GM12878 (cell line): ENCODE data around the gene VEPH1. TPM values are rescaled to one million over a fixed set of nuclear protein-coding genes. Genes with fewer than 3 reads are reported as not detected.
A peak's percentile ranks its signal among the peaks of the same experiment; 100 is the strongest.

Experiments
- ATAC-seq: fragments of 200-7000 bp; cut with Tn5 transposase; 3 replicates; pipeline ENCODE4 v1.9.1; 2020; ENCODE audit warnings: mild to moderate bottlenecking, moderate library complexity
- BruUV-seq: library from RNA; stranded (reverse); fragments of 400-500 nt; replicated peaks from 2 replicates; lab custom pipeline; 2021; lab: Mats Ljungman, UMichigan
- CTCF ChIA-PET: fragments of 300-600 bp; sonication (Branson Sonifier 250); formaldehyde crosslinking; extraction: SDS; loops from one replicate; lab custom pipeline; 2021; ENCODE audit warnings: inconsistent platforms; lab: Yijun Ruan, JAX
- POLR2A ChIA-PET: fragments of 350-600 bp; formaldehyde crosslinking; extraction: SDS; loops from one replicate; lab custom pipeline; 2021; ENCODE audit warnings: inconsistent platforms; lab: Charles Lee
- RAD21 ChIA-PET: fragments of 300-600 bp; sonication (Branson Sonifier 250); formaldehyde crosslinking; loops from one replicate; lab custom pipeline; 2023; ENCODE audit warnings: antibody characterized with exemption; ENCODE audit not compliant: unreplicated experiment; lab: Charles Lee
- SMC1A ChIA-PET: fragments of 300-600 bp; sonication (Branson Sonifier 250); formaldehyde crosslinking; loops from one replicate; lab custom pipeline; 2023; ENCODE audit not compliant: unreplicated experiment, uncharacterized antibody; lab: Charles Lee
- DNase-seq: peaks from one replicate; pipeline ENCODE4 v3.0.0-alpha.2; 2011; ENCODE audit warnings: low read depth, low spot score
- FAIRE-seq: peaks from 3 replicates; lab custom pipeline; 2011; peaks lifted over from hg19 to GRCh38; lab: Jason Lieb, UNC
- H2AFZ ChIP-seq: 2 replicates; pipeline ENCODE4 v1.6.0; 2011; ENCODE audit warnings: low read depth, low read length, control low read depth; ENCODE audit not compliant: control insufficient read depth
- H3K27ac ChIP-seq: 2 replicates; pipeline ENCODE4 v1.5.1; 2011; ENCODE audit warnings: control low read depth; ENCODE audit not compliant: control insufficient read depth, insufficient read depth
- H3K27me3 ChIP-seq, 2 experiments: replicated peaks in 1 of 2; 2 replicates each; pipeline versions ENCODE4 v1.6.0 to v1.6.1; 2011; ENCODE audit warnings: low read length in 1 of 2; ENCODE audit not compliant: control insufficient read depth in 2 of 2, insufficient read depth in 2 of 2
- H3K36me3 ChIP-seq, 2 experiments: 2 replicates each; pipeline ENCODE4 v1.5.1; 2011; ENCODE audit warnings: low read length in 1 of 2; ENCODE audit not compliant: control insufficient read depth in 2 of 2, insufficient read depth in 2 of 2
- H3K4me1 ChIP-seq: 2 replicates; pipeline ENCODE4 v1.6.1; 2011; ENCODE audit warnings: mild to moderate bottlenecking, low read length, moderate library complexity, mixed read lengths; ENCODE audit not compliant: control insufficient read depth, insufficient read depth
- H3K4me2 ChIP-seq: 2 replicates; pipeline ENCODE4 v1.6.0; 2011; ENCODE audit warnings: control low read depth; ENCODE audit not compliant: control insufficient read depth, insufficient read depth
- H3K4me3 ChIP-seq: fragments of 200-600 bp; sonication (generic); 2 replicates; pipeline ENCODE4 v1.5.1; 2016
- H3K79me2 ChIP-seq: 2 replicates; pipeline ENCODE4 v1.6.0; 2011; ENCODE audit warnings: low read length; ENCODE audit not compliant: control insufficient read depth, insufficient read depth
- H3K9ac ChIP-seq: 2 replicates; pipeline ENCODE4 v1.8.0; 2011; ENCODE audit warnings: low read length, control low read depth, mixed read lengths; ENCODE audit not compliant: control insufficient read depth, insufficient read depth
- H3K9me3 ChIP-seq: replicated peaks from 3 replicates; pipeline ENCODE4 v1.5.1; 2011; ENCODE audit warnings: mild to moderate bottlenecking, low read length; ENCODE audit not compliant: control insufficient read depth, insufficient read depth
- H4K20me1 ChIP-seq: 2 replicates; pipeline ENCODE4 v1.6.0; 2011; ENCODE audit not compliant: control insufficient read depth, insufficient read depth
- BMI1 ChIP-seq: fragments of 450-650 bp; IDR thresholded peaks from 2 replicates; pipeline ENCODE4 v1.6.1; 2016; ENCODE audit warnings: mild to moderate bottlenecking, moderate library complexity, borderline replicate concordance
- EGR1 ChIP-seq, 2 experiments: IDR thresholded peaks; 1 replicate in 1 of 2; 2 replicates in 1 of 2; pipeline ENCODE4 v1.6.1; 2011 to 2012; ENCODE audit warnings: low read depth in 2 of 2, low read length in 2 of 2, borderline replicate concordance in 1 of 2, mild to moderate bottlenecking in 1 of 2, moderate library complexity in 1 of 2
- HCFC1 ChIP-seq: fragments of 150-350 bp; IDR thresholded peaks from 2 replicates; pipeline ENCODE4 v1.6.1; 2014; ENCODE audit warnings: low read length
- IRF4 ChIP-seq: IDR thresholded peaks from 2 replicates; pipeline ENCODE4 v1.6.1; 2011; ENCODE audit warnings: low read depth, low read length
- MYC ChIP-seq: IDR thresholded peaks from 2 replicates; pipeline ENCODE4 v1.6.1; 2011; ENCODE audit warnings: mild to moderate bottlenecking, low read length, moderate library complexity, inconsistent platforms; ENCODE audit not compliant: insufficient read depth, insufficient replicate concordance, insufficient read length, severe bottlenecking
- NR2C2 ChIP-seq: IDR thresholded peaks from 2 replicates; pipeline ENCODE4 v1.6.1; 2011; ENCODE audit warnings: borderline replicate concordance, low read depth; ENCODE audit not compliant: control insufficient read depth, insufficient read length
- PAX5 ChIP-seq: IDR thresholded peaks from 2 replicates; pipeline ENCODE4 v1.6.1; 2011; ENCODE audit warnings: low read depth, low read length, borderline replicate concordance
- SIN3A ChIP-seq: IDR thresholded peaks from 2 replicates; pipeline ENCODE4 v1.6.1; 2012; ENCODE audit warnings: low read depth, low read length, improper control_type of control experiment
- ZNF217 ChIP-seq: fragments of 450-650 bp; IDR thresholded peaks from 2 replicates; pipeline ENCODE4 v1.6.1; 2017; ENCODE audit warnings: antibody characterized with exemption, mild to moderate bottlenecking
- ZNF622 ChIP-seq: fragments of 450-650 bp; IDR thresholded peaks from 2 replicates; pipeline ENCODE4 v1.6.1; 2017; ENCODE audit warnings: mild to moderate bottlenecking, inconsistent platforms
- WGBS: methylation state at CpG from one replicate; pipeline ENCODE4 v1.1.6; 2016; ENCODE audit warnings: low lambda C conversion rate; ENCODE audit not compliant: insufficient replicate concordance, insufficient coverage; ENCODE audit errors: missing lambda C conversion rate; 5-methylcytosine and 5-hydroxymethylcytosine counted together
- in situ Hi-C: fragments of 300-500 bp; cut with MboI; formaldehyde crosslinking; loops from 9 replicates; pipeline ENCODE4 v1.14.3; 2018; ENCODE audit warnings: mixed read lengths
- intact Hi-C: fragments of 100-400 bp; cut with micrococcal nuclease; formaldehyde crosslinking; loops from one replicate; pipeline ENCODE4 v1.14.2; 2022; ENCODE audit not compliant: unreplicated experiment
- polyA plus RNA-seq, 11 experiments: library from polyadenylated mRNA; depleted of rRNA in 4 of 11; unstranded in 6 of 11; stranded (reverse) in 5 of 11; fragments of >200 nt; fragmentation: Nextera tagmentation in 4 of 11; fragmentation: Illumina TruSeq in 1 of 11; extraction: Ambion mirVana in 4 of 11; extraction: Trizol in 1 of 11; gene quantifications; 1 replicate in 1 of 11; 2 replicates in 10 of 11; pipeline versions ENCODE4 v1.2.1 to v1.2.3, GENCODE V29; 2011 to 2016; ENCODE audit warnings: inconsistent platforms in 2 of 11, missing spikeins in 2 of 11, low read depth in 1 of 11
- total RNA-seq, 4 experiments: library from RNA; depleted of rRNA in 3 of 4; stranded (reverse); fragments of >200 nt in 3 of 4; fragmentation: Illumina TruSeq in 1 of 4; extraction: Trizol in 1 of 4; gene quantifications; 2 replicates each; pipeline versions ENCODE4 v1.2.1 to v1.2.3, GENCODE V29; 2013 to 2021
- TF ChIP-seq, protein P1 (sequence below): IDR thresholded peaks from 2 replicates; pipeline ENCODE4 v1.6.1; 2011; ENCODE audit warnings: borderline replicate concordance, low read depth, mild to moderate bottlenecking, moderate library complexity, low read length; ENCODE audit not compliant: insufficient read depth, poor library complexity, severe bottlenecking
- TF ChIP-seq, protein P2 (sequence below): fragments of 450-650 bp; IDR thresholded peaks from 2 replicates; pipeline ENCODE4 v1.6.1; 2016; ENCODE audit warnings: mild to moderate bottlenecking
- TF ChIP-seq, protein P3 (sequence below): IDR thresholded peaks from 2 replicates; pipeline ENCODE4 v1.6.1; 2012; ENCODE audit warnings: low read depth, low read length, improper control_type of control experiment
- TF ChIP-seq, protein P4 (sequence below): IDR thresholded peaks from 2 replicates; pipeline ENCODE4 v1.6.1; 2012; ENCODE audit warnings: low read depth, low read length, improper control_type of control experiment

VEPH1 gene
- total and polyA plus RNA-seq, 10 of the 15 experiments (the other 5 are each of a cell fraction or from before 2014, with no cell fraction given) = 0.04 to 0.26 (median 0.17) TPM; not detected in 7

DNA sequence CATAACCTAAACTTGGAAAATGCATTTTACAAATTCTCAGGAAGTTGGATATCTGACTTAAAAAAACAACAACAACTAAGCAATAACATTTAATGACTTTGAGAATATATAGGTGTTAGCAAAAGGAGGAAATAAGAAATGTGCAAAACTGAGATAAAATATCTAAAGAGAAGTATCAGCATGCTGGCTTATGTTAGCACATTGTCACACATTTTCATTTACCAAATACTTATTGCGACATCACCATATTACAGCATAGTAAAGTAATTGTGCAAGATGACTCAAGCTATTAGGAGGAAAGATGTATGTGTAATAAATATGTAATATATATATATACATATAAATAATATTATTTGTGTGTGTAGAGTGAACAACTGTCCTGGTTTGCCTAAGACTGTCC, 57.4 kb downstream of the VEPH1 start:
- intact Hi-C loops (no loop called here), in situ Hi-C loops (no loop called here)
- H3K4me3 ChIP-seq = no peak overlapping the region
- H3K9ac ChIP-seq = no peak overlapping the region
- no peak for FAIRE-seq
- no peaks in the 10 kb centered on the region for H4K20me1 ChIP-seq
- ChIA-PET CTCF (no interaction called here), POLR2A (no interaction called here), SMC1A (no interaction called here), RAD21 (no interaction called here)
- TF ChIP-seq MYC = no peak
- TF ChIP-seq, protein P1, sequence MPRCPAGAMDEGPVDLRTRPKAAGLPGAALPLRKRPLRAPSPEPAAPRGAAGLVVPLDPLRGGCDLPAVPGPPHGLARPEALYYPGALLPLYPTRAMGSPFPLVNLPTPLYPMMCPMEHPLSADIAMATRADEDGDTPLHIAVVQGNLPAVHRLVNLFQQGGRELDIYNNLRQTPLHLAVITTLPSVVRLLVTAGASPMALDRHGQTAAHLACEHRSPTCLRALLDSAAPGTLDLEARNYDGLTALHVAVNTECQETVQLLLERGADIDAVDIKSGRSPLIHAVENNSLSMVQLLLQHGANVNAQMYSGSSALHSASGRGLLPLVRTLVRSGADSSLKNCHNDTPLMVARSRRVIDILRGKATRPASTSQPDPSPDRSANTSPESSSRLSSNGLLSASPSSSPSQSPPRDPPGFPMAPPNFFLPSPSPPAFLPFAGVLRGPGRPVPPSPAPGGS = peak; percentile 57
- H2AFZ ChIP-seq = no peak overlapping the region
- DNase-seq = no peak
- H3K27me3 ChIP-seq = no peaks in the 10 kb centered on the region
- no peaks in the 10 kb centered on the region for H3K9me3 ChIP-seq
- no peaks in the 10 kb centered on the region for H3K4me1 ChIP-seq
- BruUV-seq = no TSS peak
- no peak overlapping the region for H3K27ac ChIP-seq
- no peaks in the 10 kb centered on the region for H3K79me2 ChIP-seq
- no peak overlapping the region for H3K4me2 ChIP-seq
- ATAC-seq = no peak
- 92% methylated on average over 1 of the region's 1 CpG for WGBS
- no peaks in the 10 kb centered on the region for H3K36me3 ChIP-seq

DNA sequence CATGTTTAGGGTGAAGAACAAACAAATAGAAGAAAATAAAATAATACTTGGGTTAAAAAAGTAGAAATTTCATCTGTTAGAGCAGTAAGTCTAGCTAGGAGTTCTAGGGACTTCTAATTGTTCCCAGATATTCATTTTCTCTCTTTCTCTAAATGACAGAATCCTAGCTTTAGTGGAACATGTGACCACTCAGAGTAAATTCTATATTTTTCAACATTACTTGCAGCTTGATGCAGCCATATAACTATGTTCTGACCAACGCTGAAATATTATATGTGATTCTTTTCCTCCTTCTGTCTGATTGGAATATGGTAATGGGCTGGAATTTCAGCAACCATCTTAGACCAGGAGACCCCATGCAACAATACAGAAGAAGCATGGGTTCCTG, 58.4 kb downstream of the VEPH1 start:
- Histone ChIP-seq H3K27me3 (no peaks in the 10 kb centered on the region), H3K9me3 (no peaks in the 10 kb centered on the region), H3K79me2 (no peaks in the 10 kb centered on the region), H3K4me3 (no peak overlapping the region), H3K4me2 (no peak overlapping the region), H3K36me3 (no peaks in the 10 kb centered on the region), H3K27ac (no peak overlapping the region), H2AFZ (no peak overlapping the region), H4K20me1 (no peaks in the 10 kb centered on the region), H3K9ac (no peak overlapping the region), H3K4me1 (no peaks in the 10 kb centered on the region)
- no peak for ATAC-seq
- in situ Hi-C loops (no loop called here), intact Hi-C loops (no loop called here)
- WGBS = 39% methylated on average over 1 of the region's 1 CpG
- ChIA-PET RAD21 (no interaction called here), SMC1A (no interaction called here), CTCF (no interaction called here), POLR2A (no interaction called here)
- DNase-seq = no peak
- no TSS peak for BruUV-seq
- no peak for FAIRE-seq
- TF ChIP-seq EGR1 (IDR thresholded peaks at IDR 0.05; ENCODE audit: borderline replicate concordance in 1 of 2, low read depth in 2 of 2, low read length in 2 of 2) (no peak), HCFC1 (no peak), SIN3A (no peak), BMI1 (no peak), ZNF217 (no peak), ZNF622 (no peak), IRF4 (no peak), PAX5 (no peak), NR2C2 (no peak)
- TF ChIP-seq, protein P2, sequence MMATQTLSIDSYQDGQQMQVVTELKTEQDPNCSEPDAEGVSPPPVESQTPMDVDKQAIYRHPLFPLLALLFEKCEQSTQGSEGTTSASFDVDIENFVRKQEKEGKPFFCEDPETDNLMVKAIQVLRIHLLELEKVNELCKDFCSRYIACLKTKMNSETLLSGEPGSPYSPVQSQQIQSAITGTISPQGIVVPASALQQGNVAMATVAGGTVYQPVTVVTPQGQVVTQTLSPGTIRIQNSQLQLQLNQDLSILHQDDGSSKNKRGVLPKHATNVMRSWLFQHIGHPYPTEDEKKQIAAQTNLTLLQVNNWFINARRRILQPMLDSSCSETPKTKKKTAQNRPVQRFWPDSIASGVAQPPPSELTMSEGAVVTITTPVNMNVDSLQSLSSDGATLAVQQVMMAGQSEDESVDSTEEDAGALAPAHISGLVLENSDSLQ = no peak
- TF ChIP-seq, protein P3, sequence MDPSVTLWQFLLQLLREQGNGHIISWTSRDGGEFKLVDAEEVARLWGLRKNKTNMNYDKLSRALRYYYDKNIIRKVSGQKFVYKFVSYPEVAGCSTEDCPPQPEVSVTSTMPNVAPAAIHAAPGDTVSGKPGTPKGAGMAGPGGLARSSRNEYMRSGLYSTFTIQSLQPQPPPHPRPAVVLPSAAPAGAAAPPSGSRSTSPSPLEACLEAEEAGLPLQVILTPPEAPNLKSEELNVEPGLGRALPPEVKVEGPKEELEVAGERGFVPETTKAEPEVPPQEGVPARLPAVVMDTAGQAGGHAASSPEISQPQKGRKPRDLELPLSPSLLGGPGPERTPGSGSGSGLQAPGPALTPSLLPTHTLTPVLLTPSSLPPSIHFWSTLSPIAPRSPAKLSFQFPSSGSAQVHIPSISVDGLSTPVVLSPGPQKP = no peak
- TF ChIP-seq, protein P4, sequence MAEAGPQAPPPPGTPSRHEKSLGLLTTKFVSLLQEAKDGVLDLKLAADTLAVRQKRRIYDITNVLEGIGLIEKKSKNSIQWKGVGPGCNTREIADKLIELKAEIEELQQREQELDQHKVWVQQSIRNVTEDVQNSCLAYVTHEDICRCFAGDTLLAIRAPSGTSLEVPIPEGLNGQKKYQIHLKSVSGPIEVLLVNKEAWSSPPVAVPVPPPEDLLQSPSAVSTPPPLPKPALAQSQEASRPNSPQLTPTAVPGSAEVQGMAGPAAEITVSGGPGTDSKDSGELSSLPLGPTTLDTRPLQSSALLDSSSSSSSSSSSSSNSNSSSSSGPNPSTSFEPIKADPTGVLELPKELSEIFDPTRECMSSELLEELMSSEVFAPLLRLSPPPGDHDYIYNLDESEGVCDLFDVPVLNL = no peak
